GM23248 (cell line): ENCODE data around the gene HRH1. TPM values are rescaled to one million over a fixed set of nuclear protein-coding genes. Genes with fewer than 3 reads are reported as not detected.

Source experiments
- DNase-seq: peaks from one replicate; pipeline ENCODE4 v3.0.0-alpha.2; 2015
- H2AFZ ChIP-seq: fragments of 200-600 bp; sonication (generic); 2 replicates; pipeline ENCODE4 v1.6.1; 2016; ENCODE audit warnings: antibody characterized with exemption
- H3F3A ChIP-seq: fragments of 200-600 bp; sonication (generic); 2 replicates; pipeline ENCODE4 v1.6.1; 2016; ENCODE audit warnings: mild to moderate bottlenecking, antibody characterized with exemption, mixed run types; ENCODE audit not compliant: insufficient read depth
- H3K27ac ChIP-seq: fragments of 200-600 bp; sonication (generic); 2 replicates; pipeline ENCODE4 v1.5.1; 2016; ENCODE audit warnings: mild to moderate bottlenecking
- H3K27me3 ChIP-seq: fragments of 200-600 bp; sonication (generic); replicated peaks from 2 replicates; pipeline ENCODE4 v1.6.1; 2016; ENCODE audit warnings: mild to moderate bottlenecking; ENCODE audit not compliant: insufficient read depth
- H3K36me3 ChIP-seq: fragments of 200-600 bp; sonication (generic); 2 replicates; pipeline ENCODE4 v1.6.1; 2016; ENCODE audit warnings: low read depth, mild to moderate bottlenecking
- H3K4me1 ChIP-seq: fragments of 200-600 bp; sonication (generic); 2 replicates; pipeline ENCODE4 v1.6.1; 2016; ENCODE audit warnings: mild to moderate bottlenecking; ENCODE audit not compliant: insufficient read depth
- H3K4me2 ChIP-seq: fragments of 200-600 bp; sonication (generic); one replicate; pipeline ENCODE4 v1.6.1; 2016; ENCODE audit warnings: mild to moderate bottlenecking; ENCODE audit not compliant: unreplicated experiment
- H3K4me3 ChIP-seq: fragments of 200-600 bp; sonication (generic); 2 replicates; pipeline ENCODE4 v1.5.1; 2016; ENCODE audit warnings: mild to moderate bottlenecking
- H3K79me2 ChIP-seq: fragments of 200-600 bp; sonication (generic); 2 replicates; pipeline ENCODE4 v1.6.1; 2016; ENCODE audit warnings: mild to moderate bottlenecking; ENCODE audit not compliant: insufficient read depth
- H3K9ac ChIP-seq: fragments of 200-600 bp; sonication (generic); 2 replicates; pipeline ENCODE4 v1.6.1; 2016; ENCODE audit warnings: mild to moderate bottlenecking
- H3K9me2 ChIP-seq: fragments of 200-600 bp; sonication (generic); 2 replicates; pipeline ENCODE4 v1.6.1; 2016; ENCODE audit warnings: mixed run types, mild to moderate bottlenecking, moderate library complexity; ENCODE audit not compliant: insufficient read depth
- H3K9me3 ChIP-seq: fragments of 200-600 bp; sonication (generic); one replicate; pipeline ENCODE4 v1.6.1; 2017; ENCODE audit warnings: low read depth
- H4K20me1 ChIP-seq: fragments of 200-600 bp; sonication (generic); 2 replicates; pipeline ENCODE4 v1.6.0; 2016; ENCODE audit not compliant: insufficient read depth
- EZH2 ChIP-seq: fragments of 200-600 bp; sonication (generic); IDR thresholded peaks from 2 replicates; pipeline ENCODE4 v1.6.1; 2018; ENCODE audit warnings: antibody characterized with exemption, mild to moderate bottlenecking; ENCODE audit not compliant: insufficient read depth, poor library complexity, severe bottlenecking
- EZH2phosphoT487 ChIP-seq: fragments of 200-600 bp; sonication (generic); IDR thresholded peaks from 2 replicates; pipeline ENCODE4 v1.6.1; 2018; ENCODE audit warnings: antibody characterized with exemption, moderate library complexity, mild to moderate bottlenecking, low read depth; ENCODE audit not compliant: insufficient read depth
- WGBS, 2 experiments: methylation state at CpG; one replicate each; pipeline ENCODE4 v1.1.6; 2015 to 2017; ENCODE audit warnings: low lambda C conversion rate in 2 of 2, low coverage in 1 of 2; ENCODE audit errors: missing lambda C conversion rate in 2 of 2; 5-methylcytosine and 5-hydroxymethylcytosine counted together
- in situ Hi-C: fragments of 300-500 bp; cut with MboI; formaldehyde crosslinking; loops from 2 replicates; pipeline ENCODE4 v1.15.0; 2020
- polyA plus RNA-seq: library from polyadenylated mRNA; unstranded; fragments of >200 nt; fragmentation: Nextera tagmentation; extraction: Ambion mirVana; gene quantifications from 2 replicates; pipeline ENCODE4 v1.2.1, GENCODE V29; 2016
- total RNA-seq: library from RNA; depleted of rRNA; stranded (reverse); fragments of >200 nt; shearing (Covaris generic); gene quantifications from 2 replicates; pipeline ENCODE4 v1.2.3, GENCODE V29; 2014

Gene HRH1
- total and polyA plus RNA-seq, 2 experiments from 2014 or later = 7.1 to 9.0 TPM

GRCh38 chr3:11284011-11284410 is 129.7 kb downstream of the HRH1 start:
- Histone ChIP-seq H4K20me1 (no peaks in the 10 kb centered on the region), H3K27me3 (no peaks in the 10 kb centered on the region), H3K9ac (no peak overlapping the region), H3F3A (peaks cover 33% of the 10 kb centered on the region), H3K4me3 (no peak overlapping the region), H3K9me2 (no peaks in the 10 kb centered on the region), H3K79me2 (peaks cover 73% of the 10 kb centered on the region), H3K9me3 (no peaks in the 10 kb centered on the region), H2AFZ (no peak overlapping the region), H3K4me2 (no peak overlapping the region), H3K27ac (no peak overlapping the region), H3K4me1 (peaks cover 39% of the 10 kb centered on the region), H3K36me3 (peaks cover 3% of the 10 kb centered on the region; the same call in 1 of the 2 replicates)
- in situ Hi-C loops = no loop called here
- no peak for DNase-seq
- no peak for TF ChIP-seq EZH2
- TF ChIP-seq EZH2phosphoT487 = no peak
- 97 to 100% methylated on average over 1 of the region's 1 CpG for WGBS, 2 experiments

GRCh38 chr3:11285471-11285870 is 131.2 kb downstream of the HRH1 start:
- peaks cover 59% of the 10 kb centered on the region for H3K79me2 ChIP-seq
- no peaks in the 10 kb centered on the region for H4K20me1 ChIP-seq
- peaks cover 3% of the 10 kb centered on the region; the same call in 1 of the 2 replicates for H3K36me3 ChIP-seq
- DNase-seq = no peak
- in situ Hi-C loops = no loop called here
- H3K9ac ChIP-seq = no peak overlapping the region
- H3K27ac ChIP-seq = no peak overlapping the region
- TF ChIP-seq EZH2phosphoT487 (no peak), EZH2 (no peak)
- no peaks in the 10 kb centered on the region for H3K27me3 ChIP-seq
- no peak overlapping the region for H3K4me3 ChIP-seq
- H3K4me2 ChIP-seq = no peak overlapping the region
- peaks cover 49% of the 10 kb centered on the region for H3K4me1 ChIP-seq
- 96 to 98% methylated on average over 2 of the region's 2 CpGs for WGBS, 2 experiments
- H2AFZ ChIP-seq = no peak overlapping the region
- peaks cover 46% of the 10 kb centered on the region for H3F3A ChIP-seq
- no peaks in the 10 kb centered on the region for H3K9me2 ChIP-seq
- H3K9me3 ChIP-seq = no peaks in the 10 kb centered on the region

- H3K4me3 ChIP-seq = peak overlapping the region; percentile 56
- no peaks in the 10 kb centered on the region for H3K9me2 ChIP-seq
- no peaks in the 10 kb centered on the region for H3K9me3 ChIP-seq
- peaks cover 57% of the 10 kb centered on the region for H3K4me1 ChIP-seq
- H2AFZ ChIP-seq = no peak overlapping the region
- no peaks in the 10 kb centered on the region for H3K36me3 ChIP-seq
- no peak for TF ChIP-seq EZH2phosphoT487
- no peak for TF ChIP-seq EZH2
- no peaks in the 10 kb centered on the region for H4K20me1 ChIP-seq
- 45 to 51% methylated on average over 9 to 10 of the region's 10 CpGs for WGBS, 2 experiments
- H3K4me2 ChIP-seq = peak overlapping the region; percentile 71
- in situ Hi-C loops = no loop called here
- peak overlapping the region; percentile 62 for H3K9ac ChIP-seq
- peaks cover 47% of the 10 kb centered on the region for H3K79me2 ChIP-seq
- DNase-seq = peak; percentile 40
- H3F3A ChIP-seq = peaks cover 60% of the 10 kb centered on the region
- H3K27ac ChIP-seq = peak overlapping the region; percentile 83
- H3K27me3 ChIP-seq = no peaks in the 10 kb centered on the region
These were observed 133.1 kb downstream of the HRH1 start for GRCh38 chr3:11287404-11287803.

- no peaks in the 10 kb centered on the region for H3K27me3 ChIP-seq
- peak overlapping the region; percentile 71 for H3K4me2 ChIP-seq
- H3K4me3 ChIP-seq = peak overlapping the region; percentile 56
- in situ Hi-C loops = no loop called here
- peaks cover 45% of the 10 kb centered on the region for H3K79me2 ChIP-seq
- peak; percentile 79 for DNase-seq
- H2AFZ ChIP-seq = no peak overlapping the region
- H3K9ac ChIP-seq = peak overlapping the region; percentile 62
- 15 to 26% methylated on average over 2 of the region's 2 CpGs for WGBS, 2 experiments
- H3K9me2 ChIP-seq = no peaks in the 10 kb centered on the region
- no peaks in the 10 kb centered on the region for H4K20me1 ChIP-seq
- peaks cover 51% of the 10 kb centered on the region for H3K4me1 ChIP-seq
- no peaks in the 10 kb centered on the region for H3K36me3 ChIP-seq
- H3F3A ChIP-seq = peaks cover 60% of the 10 kb centered on the region
- H3K9me3 ChIP-seq = no peaks in the 10 kb centered on the region
- no peak for TF ChIP-seq EZH2phosphoT487
- no peak for TF ChIP-seq EZH2
- peak overlapping the region; percentile 83 for H3K27ac ChIP-seq
These were observed 133.8 kb downstream of the HRH1 start for GRCh38 chr3:11288021-11288491.
